GM12872 (cell line): ENCODE results near the gene NKD1.

Source experiments
- CTCF ChIP-seq: IDR thresholded peaks from 3 replicates; pipeline ENCODE4 v1.5.1; 2011; ENCODE audit warnings: low read depth, mild to moderate bottlenecking, low read length, moderate library complexity; ENCODE audit not compliant: insufficient read depth

NKD1 gene

GRCh38 chr16:50596762-50597450 lies 48.7 kb downstream of the NKD1 start:
- no peak for TF ChIP-seq CTCF

GRCh38 chr16:50597563-50598255 lies 49.5 kb downstream of the NKD1 start:
- TF ChIP-seq CTCF = no peak

- TF ChIP-seq CTCF = no peak
Observed at GRCh38 chr16:50598256-50598894, 50.2 kb downstream of the NKD1 start.

- TF ChIP-seq CTCF = no peak
Observed at GRCh38 chr16:50598936-50599361, 50.8 kb downstream of the NKD1 start.

- no peak for TF ChIP-seq CTCF
Observed at GRCh38 chr16:50599494-50599893, 51.3 kb downstream of the NKD1 start.

- TF ChIP-seq CTCF = no peak
Observed at GRCh38 chr16:50600582-50601283, 52.5 kb downstream of the NKD1 start.

- TF ChIP-seq CTCF = no peak
Observed at GRCh38 chr16:50601341-50601740, 53.1 kb downstream of the NKD1 start.
